PC-3 (cell line): ENCODE results near the gene AGAP1. TPM values are rescaled to one million over a fixed set of nuclear protein-coding genes. Genes with fewer than 3 reads are reported as not detected.

ENCODE experiments used
- ATAC-seq: fragments of 200-7000 bp; cut with Tn5 transposase; 2 replicates; pipeline ENCODE4 v1.9.1; 2020; ENCODE audit warnings: mild to moderate bottlenecking, moderate library complexity
- BruUV-seq: library from RNA; stranded (reverse); fragments of 400-500 nt; replicated peaks from 2 replicates; lab custom pipeline; 2021; lab: Mats Ljungman, UMichigan
- CTCF ChIA-PET: fragments of 300-600 bp; sonication (Branson Sonifier 250); formaldehyde crosslinking; loops from one replicate; lab custom pipeline; 2022; ENCODE audit warnings: antibody characterized with exemption; lab: Charles Lee
- POLR2A ChIA-PET: fragments of 300-600 bp; sonication (Branson Sonifier 250); formaldehyde crosslinking; loops from one replicate; lab custom pipeline; 2022; ENCODE audit warnings: antibody characterized with exemption; ENCODE audit not compliant: unreplicated experiment; lab: Charles Lee
- DNase-seq: peaks from one replicate; pipeline ENCODE4 v3.0.0-alpha.2; 2015
- H2AFZ ChIP-seq: fragments of 300-600 bp; sonication (generic); 2 replicates; pipeline ENCODE4 v1.6.0; 2016; ENCODE audit warnings: antibody characterized with exemption, low read length
- H3F3A ChIP-seq: fragments of 300-600 bp; sonication (generic); one replicate; pipeline ENCODE4 v1.6.0; 2017; ENCODE audit warnings: antibody characterized with exemption, low read length, control low read depth, mild to moderate bottlenecking; ENCODE audit not compliant: unreplicated experiment
- H3K27ac ChIP-seq: fragments of 300-600 bp; sonication (generic); 2 replicates; pipeline ENCODE4 v1.5.1; 2016; ENCODE audit warnings: mild to moderate bottlenecking, low read length
- H3K27me3 ChIP-seq: fragments of 300-600 bp; sonication (generic); 2 replicates; pipeline ENCODE4 v1.6.1; 2016; ENCODE audit warnings: low read length, mixed read lengths
- H3K36me3 ChIP-seq: fragments of 300-600 bp; sonication (generic); 2 replicates; pipeline ENCODE4 v1.6.1; 2016; ENCODE audit warnings: low read depth, mixed run types, low read length, mixed read lengths
- H3K4me1 ChIP-seq: fragments of 300-600 bp; sonication (generic); 2 replicates; pipeline ENCODE4 v1.5.1; 2016; ENCODE audit warnings: low read length; ENCODE audit not compliant: insufficient read depth
- H3K4me2 ChIP-seq: fragments of 300-600 bp; sonication (generic); 2 replicates; pipeline ENCODE4 v1.6.0; 2016; ENCODE audit warnings: low read length
- H3K4me3 ChIP-seq: fragments of 300-600 bp; sonication (generic); 2 replicates; pipeline ENCODE4 v1.5.1; 2016; ENCODE audit warnings: mild to moderate bottlenecking, low read length, mixed read lengths
- H3K79me2 ChIP-seq: fragments of 300-600 bp; sonication (generic); 2 replicates; pipeline ENCODE4 v1.6.1; 2017; ENCODE audit warnings: low read length, mixed read lengths
- H3K9ac ChIP-seq: fragments of 300-600 bp; sonication (generic); 2 replicates; pipeline ENCODE4 v1.6.0; 2016; ENCODE audit warnings: mild to moderate bottlenecking, low read length
- H3K9me2 ChIP-seq: fragments of 300-600 bp; sonication (generic); replicated peaks from 2 replicates; pipeline ENCODE4 v1.6.1; 2016; ENCODE audit warnings: mixed run types, low read length, mixed read lengths
- H3K9me3 ChIP-seq: fragments of 300-600 bp; sonication (generic); 2 replicates; pipeline ENCODE4 v1.6.1; 2016; ENCODE audit warnings: low read length, mixed read lengths
- H4K20me1 ChIP-seq: fragments of 300-600 bp; sonication (generic); 2 replicates; pipeline ENCODE4 v1.6.1; 2016; ENCODE audit warnings: low read length, mixed read lengths
- CTCF ChIP-seq: fragments of 300-600 bp; sonication (generic); conservative IDR thresholded peaks from 2 replicates; pipeline ENCODE4 v1.5.1; 2017; ENCODE audit warnings: antibody characterized with exemption, low read depth, mild to moderate bottlenecking, low read length
- EZH2 ChIP-seq: fragments of 300-600 bp; sonication (generic); IDR thresholded peaks from one replicate; pipeline ENCODE4 v1.6.1; 2017; ENCODE audit warnings: antibody characterized with exemption, mild to moderate bottlenecking, low read length; ENCODE audit not compliant: unreplicated experiment
- EZH2phosphoT487 ChIP-seq: fragments of 300-600 bp; sonication (generic); IDR thresholded peaks from 2 replicates; pipeline ENCODE4 v1.6.1; 2018; ENCODE audit warnings: mild to moderate bottlenecking, antibody characterized with exemption, low read length, borderline replicate concordance
- intact Hi-C: fragments of 100-400 bp; cut with micrococcal nuclease; formaldehyde crosslinking; loops from 2 replicates; pipeline ENCODE4 v1.9.0; 2023
- total RNA-seq: library from RNA; depleted of rRNA; stranded (reverse); fragments of >200 nt; gene quantifications from 2 replicates; pipeline ENCODE4 v1.2.3, GENCODE V29; 2014

AGAP1 gene
- total RNA-seq, 1 experiment from 2014 or later, result 31.0 TPM

GRCh38 chr2:235937526-235937925 is 443.7 kb downstream of the AGAP1 start:
- CTCF ChIA-PET, result interaction anchor here (1.4 kb wide), 1 partner anchor 243 kb away, joined by 5 read pairs; no protein-coding TSS in a partner anchor
- no peak overlapping the region for H3K27ac ChIP-seq
- H4K20me1 ChIP-seq, result no peaks in the 10 kb centered on the region
- intact Hi-C loops, result no loop called here
- H3K4me3 ChIP-seq, result no peak overlapping the region
- DNase-seq (no peak), ATAC-seq (no peak)
- no peak overlapping the region for H3K4me2 ChIP-seq
- H2AFZ ChIP-seq, result no peak overlapping the region
- H3F3A ChIP-seq, result no peaks in the 10 kb centered on the region
- H3K9me3 ChIP-seq, result no peaks in the 10 kb centered on the region
- no peak overlapping the region for H3K9ac ChIP-seq
- no TSS peak for BruUV-seq
- no peaks in the 10 kb centered on the region for H3K9me2 ChIP-seq
- no peaks in the 10 kb centered on the region for H3K79me2 ChIP-seq
- TF ChIP-seq EZH2phosphoT487 (no peak), CTCF (no peak), EZH2 (no peak)
- POLR2A ChIA-PET, result no interaction called here
- no peaks in the 10 kb centered on the region for H3K27me3 ChIP-seq
- no peaks in the 10 kb centered on the region for H3K4me1 ChIP-seq
- no peaks in the 10 kb centered on the region for H3K36me3 ChIP-seq

- no peaks in the 10 kb centered on the region for H3K27me3 ChIP-seq
- no TSS peak for BruUV-seq
- no peak overlapping the region for H3K9ac ChIP-seq
- H3K4me2 ChIP-seq, result no peak overlapping the region
- H3K9me3 ChIP-seq, result no peaks in the 10 kb centered on the region
- intact Hi-C loops, result no loop called here
- H2AFZ ChIP-seq, result no peak overlapping the region
- H3K36me3 ChIP-seq, result no peaks in the 10 kb centered on the region
- DNase-seq (no peak), ATAC-seq (no peak)
- no peaks in the 10 kb centered on the region for H3K79me2 ChIP-seq
- no peak overlapping the region for H3K4me3 ChIP-seq
- H4K20me1 ChIP-seq, result no peaks in the 10 kb centered on the region
- ChIA-PET POLR2A (no interaction called here), CTCF (no interaction called here)
- H3K9me2 ChIP-seq, result no peaks in the 10 kb centered on the region
- H3K27ac ChIP-seq, result no peak overlapping the region
- no peak for TF ChIP-seq EZH2
- no peak for TF ChIP-seq EZH2phosphoT487
- TF ChIP-seq CTCF, result no peak
- no peaks in the 10 kb centered on the region for H3K4me1 ChIP-seq
- no peaks in the 10 kb centered on the region for H3F3A ChIP-seq
Measured at GRCh38 chr2:235937936-235938335, 444.1 kb downstream of the AGAP1 start.

- TF ChIP-seq CTCF (no peak), EZH2 (no peak), EZH2phosphoT487 (no peak)
- no peak overlapping the region for H3K4me3 ChIP-seq
- H3K36me3 ChIP-seq, result no peaks in the 10 kb centered on the region
- H3K4me2 ChIP-seq, result no peak overlapping the region
- H3K27me3 ChIP-seq, result no peaks in the 10 kb centered on the region
- POLR2A ChIA-PET, result no interaction called here
- no peak overlapping the region for H2AFZ ChIP-seq
- no TSS peak for BruUV-seq
- no peak for ATAC-seq
- CTCF ChIA-PET, result no interaction called here
- no peak overlapping the region for H3K27ac ChIP-seq
- H3K9me3 ChIP-seq, result no peaks in the 10 kb centered on the region
- H4K20me1 ChIP-seq, result no peaks in the 10 kb centered on the region
- intact Hi-C loops, result no loop called here
- no peaks in the 10 kb centered on the region for H3F3A ChIP-seq
- no peak for DNase-seq
- no peaks in the 10 kb centered on the region for H3K9me2 ChIP-seq
- H3K79me2 ChIP-seq, result no peaks in the 10 kb centered on the region
- H3K9ac ChIP-seq, result no peak overlapping the region
- H3K4me1 ChIP-seq, result no peaks in the 10 kb centered on the region
Measured at GRCh38 chr2:235938611-235939010, 444.8 kb downstream of the AGAP1 start.
